ENCODE measurements around the gene RPUSD3. TPM values are rescaled to one million over a fixed set of nuclear protein-coding genes. Genes with fewer than 3 reads are reported as not detected.
"Not testable (repeated sequence)": the region's sequence is repeated elsewhere in the genome, so short reads cannot be mapped to it uniquely, and the experiment has no call there.

Gene RPUSD3
- total RNA-seq, 1 donor from 2014 or later, result 14.6 TPM

- Histone ChIP-seq H3K9ac (ENCODE audit: low read depth in 1 of 3, low read length in 3 of 3) (no peak overlapping the region), H3K4me3 (ENCODE audit: low read length in 3 of 3) (no peak overlapping the region), H3K27ac (ENCODE audit: low read depth, low read length) (no peak overlapping the region), H3K36me3 (ENCODE audit: control insufficient read depth in 3 of 3, insufficient read depth in 3 of 3, low read length in 3 of 3) (no peaks in the 10 kb centered on the region), H3K27me3 (ENCODE audit: control insufficient read depth in 3 of 3, insufficient read depth in 3 of 3, low read length in 3 of 3) (no peaks in the 10 kb centered on the region), H3K9me3 (ENCODE audit: control insufficient read depth in 3 of 3, low read length in 3 of 3) (no peaks in the 10 kb centered on the region), H3K4me1 (ENCODE audit: control insufficient read depth in 3 of 3, insufficient read depth in 3 of 3, low read length in 3 of 3) (no peaks in the 10 kb centered on the region)
Observed at GRCh38 chr3:9883706-9884554, 40.1 kb upstream of the RPUSD3 start.

- no peaks in the 10 kb centered on the region for H3K36me3 ChIP-seq (ENCODE audit: control insufficient read depth in 3 of 3, insufficient read depth in 3 of 3, low read length in 3 of 3)
- no peaks in the 10 kb centered on the region for H3K27me3 ChIP-seq (ENCODE audit: control insufficient read depth in 3 of 3, insufficient read depth in 3 of 3, low read length in 3 of 3)
- no peaks in the 10 kb centered on the region for H3K4me1 ChIP-seq (ENCODE audit: control insufficient read depth in 3 of 3, insufficient read depth in 3 of 3, low read length in 3 of 3)
- H3K9ac ChIP-seq (ENCODE audit: low read depth in 1 of 3, low read length in 3 of 3), result no peak overlapping the region
- no peak overlapping the region for H3K27ac ChIP-seq (ENCODE audit: low read depth, low read length)
- no peak overlapping the region for H3K4me3 ChIP-seq (ENCODE audit: low read length in 3 of 3)
- no peaks in the 10 kb centered on the region for H3K9me3 ChIP-seq (ENCODE audit: control insufficient read depth in 3 of 3, low read length in 3 of 3)
Observed at GRCh38 chr3:9881441-9881840, 37.6 kb upstream of the RPUSD3 start.

DNA sequence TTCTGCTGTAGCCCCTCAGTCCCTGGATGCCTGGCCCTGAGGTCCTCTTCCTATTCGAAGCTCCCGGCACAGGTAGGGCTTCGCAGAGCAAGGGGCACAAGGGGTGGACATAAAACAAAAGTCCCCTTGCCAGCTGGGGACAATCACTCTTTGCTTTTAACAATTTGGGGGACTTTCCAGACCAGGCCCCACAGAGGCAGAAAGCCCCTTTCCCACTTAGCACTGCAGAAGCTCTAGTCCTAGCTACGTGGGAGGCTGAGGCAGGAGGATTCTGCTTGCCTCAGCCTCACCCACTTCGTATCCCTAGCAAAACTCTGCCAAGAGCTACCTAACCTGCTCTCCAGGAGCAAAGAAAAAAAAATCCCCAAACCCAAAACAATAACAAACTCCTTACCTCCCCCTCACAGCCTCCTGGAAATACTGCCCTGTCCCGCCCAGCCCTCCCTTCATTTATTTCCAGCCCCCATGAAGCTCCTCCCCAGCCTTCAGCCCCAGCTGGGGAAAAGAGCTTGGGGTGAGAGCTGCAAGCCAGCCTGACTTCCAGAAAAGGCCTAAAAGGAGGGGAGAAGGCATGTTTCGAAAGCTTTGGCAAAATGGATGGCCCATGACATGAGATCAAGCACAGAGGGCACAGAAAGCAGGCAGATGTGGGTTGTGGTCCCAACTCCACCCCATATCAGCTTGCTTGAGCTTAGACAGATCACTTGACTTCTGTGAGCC lies 36.2 kb upstream of the RPUSD3 start, which contains the start of gene CIDEC:
TSS of gene CIDEC (minus strand) at position 424 of the 720 bp plus-strand sequence. CDS start 1,767 bp downstream, outside the sequence.
- Histone ChIP-seq H3K4me3 (ENCODE audit: low read length in 3 of 3) (no peak within 1 kb of the TSS), H3K4me1 (ENCODE audit: control insufficient read depth in 3 of 3, insufficient read depth in 3 of 3, low read length in 3 of 3) (no peaks in the 10 kb centered on the region), H3K27me3 (ENCODE audit: control insufficient read depth in 3 of 3, insufficient read depth in 3 of 3, low read length in 3 of 3) (no peaks in the 10 kb centered on the region), H3K27ac (ENCODE audit: low read depth, low read length) (no peak within 1 kb of the TSS), H3K9ac (ENCODE audit: low read depth in 1 of 3, low read length in 3 of 3) (no peak within 1 kb of the TSS), H3K9me3 (ENCODE audit: control insufficient read depth in 3 of 3, low read length in 3 of 3) (no peaks in the 10 kb centered on the region), H3K36me3 (ENCODE audit: control insufficient read depth in 3 of 3, insufficient read depth in 3 of 3, low read length in 3 of 3) (no peaks in the 10 kb centered on the region)

GRCh38 chr3:9878700-9879099 lies 34.9 kb upstream of the RPUSD3 start:
- Histone ChIP-seq H3K9me3 (ENCODE audit: control insufficient read depth in 3 of 3, low read length in 3 of 3) (no peaks in the 10 kb centered on the region), H3K4me3 (ENCODE audit: low read length in 3 of 3) (no peak overlapping the region), H3K27ac (ENCODE audit: low read depth, low read length) (no peak overlapping the region), H3K36me3 (ENCODE audit: control insufficient read depth in 3 of 3, insufficient read depth in 3 of 3, low read length in 3 of 3) (no peaks in the 10 kb centered on the region), H3K4me1 (ENCODE audit: control insufficient read depth in 3 of 3, insufficient read depth in 3 of 3, low read length in 3 of 3) (no peaks in the 10 kb centered on the region), H3K9ac (ENCODE audit: low read depth in 1 of 3, low read length in 3 of 3) (no peak overlapping the region), H3K27me3 (ENCODE audit: control insufficient read depth in 3 of 3, insufficient read depth in 3 of 3, low read length in 3 of 3) (no peaks in the 10 kb centered on the region)

- no peaks in the 10 kb centered on the region for H3K4me1 ChIP-seq (ENCODE audit: control insufficient read depth in 3 of 3, insufficient read depth in 3 of 3, low read length in 3 of 3)
- H3K4me3 ChIP-seq (ENCODE audit: low read length in 3 of 3), result no peak overlapping the region
- H3K36me3 ChIP-seq (ENCODE audit: control insufficient read depth in 3 of 3, insufficient read depth in 3 of 3, low read length in 3 of 3), result no peaks in the 10 kb centered on the region
- no peak overlapping the region for H3K9ac ChIP-seq (ENCODE audit: low read depth in 1 of 3, low read length in 3 of 3)
- no peak overlapping the region for H3K27ac ChIP-seq (ENCODE audit: low read depth, low read length)
- no peaks in the 10 kb centered on the region for H3K27me3 ChIP-seq (ENCODE audit: control insufficient read depth in 3 of 3, insufficient read depth in 3 of 3, low read length in 3 of 3)
- H3K9me3 ChIP-seq (ENCODE audit: control insufficient read depth in 3 of 3, low read length in 3 of 3), result no peaks in the 10 kb centered on the region
Observed at GRCh38 chr3:9876991-9877390, 33.2 kb upstream of the RPUSD3 start.

DNA sequence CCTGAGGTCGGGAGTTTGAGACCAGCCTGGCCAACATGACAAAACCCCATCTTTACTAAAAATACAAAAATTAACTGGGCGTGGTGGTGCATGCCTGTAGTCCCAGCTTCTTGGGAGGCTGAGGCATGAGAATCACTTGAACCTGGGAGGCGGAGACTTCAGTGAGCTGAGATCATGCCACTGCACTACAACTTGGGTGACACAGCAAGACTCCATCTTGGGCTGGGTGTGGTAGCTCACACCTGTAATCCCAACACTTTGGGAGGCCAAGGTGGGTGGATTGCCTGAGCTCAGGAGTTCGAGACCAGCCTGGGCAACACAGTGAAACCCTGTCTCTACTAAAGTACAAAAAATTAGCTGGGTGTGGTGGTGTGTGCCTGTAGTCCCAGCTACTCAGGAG lies 32.4 kb upstream of the RPUSD3 start:
- not testable (repeated sequence) for H3K4me1 ChIP-seq (ENCODE audit: control insufficient read depth in 3 of 3, insufficient read depth in 3 of 3, low read length in 3 of 3); H3K36me3 ChIP-seq (ENCODE audit: control insufficient read depth in 3 of 3, insufficient read depth in 3 of 3, low read length in 3 of 3); H3K4me3 ChIP-seq (ENCODE audit: low read length in 3 of 3); H3K9ac ChIP-seq (ENCODE audit: low read depth in 1 of 3, low read length in 3 of 3); H3K9me3 ChIP-seq (ENCODE audit: control insufficient read depth in 3 of 3, low read length in 3 of 3); H3K27ac ChIP-seq (ENCODE audit: low read depth, low read length); H3K27me3 ChIP-seq (ENCODE audit: control insufficient read depth in 3 of 3, insufficient read depth in 3 of 3, low read length in 3 of 3)

- Histone ChIP-seq H3K9me3 (ENCODE audit: control insufficient read depth in 3 of 3, low read length in 3 of 3) (no peaks in the 10 kb centered on the region), H3K9ac (ENCODE audit: low read depth in 1 of 3, low read length in 3 of 3) (no peak overlapping the region), H3K4me1 (ENCODE audit: control insufficient read depth in 3 of 3, insufficient read depth in 3 of 3, low read length in 3 of 3) (no peaks in the 10 kb centered on the region), H3K4me3 (ENCODE audit: low read length in 3 of 3) (no peak overlapping the region), H3K36me3 (ENCODE audit: control insufficient read depth in 3 of 3, insufficient read depth in 3 of 3, low read length in 3 of 3) (no peaks in the 10 kb centered on the region), H3K27ac (ENCODE audit: low read depth, low read length) (no peak overlapping the region), H3K27me3 (ENCODE audit: control insufficient read depth in 3 of 3, insufficient read depth in 3 of 3, low read length in 3 of 3) (no peaks in the 10 kb centered on the region)
Observed at GRCh38 chr3:9875448-9875847, 31.6 kb upstream of the RPUSD3 start.

DNA sequence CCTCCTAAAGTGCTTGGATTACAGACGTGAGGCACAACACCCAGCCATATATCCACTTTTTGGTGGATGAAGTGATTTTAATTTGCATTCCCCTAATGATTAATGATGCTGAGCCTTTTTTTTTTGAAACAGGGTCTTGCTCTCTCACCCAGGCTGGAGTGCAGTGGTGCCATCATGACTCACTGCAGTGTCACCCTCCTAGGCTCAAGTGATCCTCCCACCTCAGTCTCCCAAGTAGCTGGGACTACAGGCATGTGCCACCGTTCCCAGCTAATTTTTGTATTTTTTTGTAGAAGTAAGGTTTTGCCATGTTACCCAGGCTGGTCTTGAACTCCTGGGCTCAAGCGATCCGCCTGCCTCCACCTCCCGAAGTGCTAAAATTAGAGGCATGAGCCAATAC lies 28.3 kb upstream of the RPUSD3 start:
- not testable (repeated sequence) for H3K4me1 ChIP-seq (ENCODE audit: control insufficient read depth in 3 of 3, insufficient read depth in 3 of 3, low read length in 3 of 3); H3K27me3 ChIP-seq (ENCODE audit: control insufficient read depth in 3 of 3, insufficient read depth in 3 of 3, low read length in 3 of 3); H3K36me3 ChIP-seq (ENCODE audit: control insufficient read depth in 3 of 3, insufficient read depth in 3 of 3, low read length in 3 of 3); H3K27ac ChIP-seq (ENCODE audit: low read depth, low read length); H3K4me3 ChIP-seq (ENCODE audit: low read length in 3 of 3); H3K9ac ChIP-seq (ENCODE audit: low read depth in 1 of 3, low read length in 3 of 3); H3K9me3 ChIP-seq (ENCODE audit: control insufficient read depth in 3 of 3, low read length in 3 of 3)

GRCh38 chr3:9870978-9871377 lies 27.2 kb upstream of the RPUSD3 start:
- Histone ChIP-seq H3K27me3 (ENCODE audit: control insufficient read depth in 3 of 3, insufficient read depth in 3 of 3, low read length in 3 of 3) (no peaks in the 10 kb centered on the region), H3K27ac (ENCODE audit: low read depth, low read length) (no peak overlapping the region), H3K9me3 (ENCODE audit: control insufficient read depth in 3 of 3, low read length in 3 of 3) (no peaks in the 10 kb centered on the region), H3K9ac (ENCODE audit: low read depth in 1 of 3, low read length in 3 of 3) (no peak overlapping the region), H3K4me3 (ENCODE audit: low read length in 3 of 3) (no peak overlapping the region), H3K4me1 (ENCODE audit: control insufficient read depth in 3 of 3, insufficient read depth in 3 of 3, low read length in 3 of 3) (no peaks in the 10 kb centered on the region), H3K36me3 (ENCODE audit: control insufficient read depth in 3 of 3, insufficient read depth in 3 of 3, low read length in 3 of 3) (no peaks in the 10 kb centered on the region)

DNA sequence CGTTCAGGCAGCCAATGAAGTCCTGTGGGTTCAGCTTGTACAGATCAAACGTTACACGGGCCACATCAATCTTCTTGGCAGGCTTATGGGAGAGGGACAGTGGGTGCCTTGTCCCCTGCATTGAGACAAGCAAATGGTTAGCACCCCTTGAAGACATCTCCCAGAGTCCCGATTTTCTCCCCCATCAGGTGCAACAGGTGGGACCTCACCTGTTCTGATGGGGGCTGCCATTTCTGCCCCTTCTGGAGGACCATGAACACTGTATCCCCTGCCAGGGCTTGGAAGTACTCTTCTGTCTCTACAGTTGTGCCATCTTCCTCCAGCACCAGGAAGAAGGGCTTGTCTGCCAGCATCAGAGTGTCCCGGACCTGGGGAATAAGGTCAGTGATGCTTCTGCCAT lies 26.1 kb upstream of the RPUSD3 start:
- no peak overlapping the region for H3K4me3 ChIP-seq (ENCODE audit: low read length in 3 of 3)
- H3K9me3 ChIP-seq (ENCODE audit: control insufficient read depth in 3 of 3, low read length in 3 of 3), result no peaks in the 10 kb centered on the region
- H3K36me3 ChIP-seq (ENCODE audit: control insufficient read depth in 3 of 3, insufficient read depth in 3 of 3, low read length in 3 of 3), result no peaks in the 10 kb centered on the region
- H3K27me3 ChIP-seq (ENCODE audit: control insufficient read depth in 3 of 3, insufficient read depth in 3 of 3, low read length in 3 of 3), result no peaks in the 10 kb centered on the region
- no peak overlapping the region for H3K27ac ChIP-seq (ENCODE audit: low read depth, low read length)
- no peak overlapping the region for H3K9ac ChIP-seq (ENCODE audit: low read depth in 1 of 3, low read length in 3 of 3)
- no peaks in the 10 kb centered on the region for H3K4me1 ChIP-seq (ENCODE audit: control insufficient read depth in 3 of 3, insufficient read depth in 3 of 3, low read length in 3 of 3)
